NB4 (cell line): ENCODE data around the gene BRD3.
A peak's percentile ranks its signal among the peaks of the same experiment; 100 is the strongest.

ENCODE experiments used
- DNase-seq: peaks from one replicate; pipeline ENCODE4 v3.0.0; 2010; ENCODE audit warnings: low read depth
- H3K4me3 ChIP-seq: one replicate; pipeline ENCODE4 v1.5.1; 2011; ENCODE audit warnings: mild to moderate bottlenecking, low read depth, low read length, moderate library complexity
- MAX ChIP-seq: IDR thresholded peaks from 2 replicates; pipeline ENCODE4 v1.6.1; 2011; ENCODE audit warnings: low read depth, low read length
- MYC ChIP-seq: IDR thresholded peaks from 2 replicates; pipeline ENCODE4 v1.6.1; 2011; ENCODE audit warnings: low read depth, low read length
- POLR2A ChIP-seq: IDR thresholded peaks from 2 replicates; pipeline ENCODE4 v1.6.1; 2011; ENCODE audit warnings: mild to moderate bottlenecking; ENCODE audit not compliant: insufficient read length; ENCODE audit errors: extremely low read depth
- TF ChIP-seq, protein P1 (sequence below): IDR thresholded peaks from one replicate; pipeline ENCODE4 v1.5.1; 2012; ENCODE audit warnings: low read depth, low read length

The BRD3 gene

GRCh38 chr9:134068744-134069479 is 1.1 kb upstream of the BRD3 start:
- DNase-seq, result no peak
- peak overlapping the region; percentile 63 for H3K4me3 ChIP-seq
- TF ChIP-seq MAX (no peak), POLR2A (no peak), MYC (no peak)
- TF ChIP-seq, protein P1, sequence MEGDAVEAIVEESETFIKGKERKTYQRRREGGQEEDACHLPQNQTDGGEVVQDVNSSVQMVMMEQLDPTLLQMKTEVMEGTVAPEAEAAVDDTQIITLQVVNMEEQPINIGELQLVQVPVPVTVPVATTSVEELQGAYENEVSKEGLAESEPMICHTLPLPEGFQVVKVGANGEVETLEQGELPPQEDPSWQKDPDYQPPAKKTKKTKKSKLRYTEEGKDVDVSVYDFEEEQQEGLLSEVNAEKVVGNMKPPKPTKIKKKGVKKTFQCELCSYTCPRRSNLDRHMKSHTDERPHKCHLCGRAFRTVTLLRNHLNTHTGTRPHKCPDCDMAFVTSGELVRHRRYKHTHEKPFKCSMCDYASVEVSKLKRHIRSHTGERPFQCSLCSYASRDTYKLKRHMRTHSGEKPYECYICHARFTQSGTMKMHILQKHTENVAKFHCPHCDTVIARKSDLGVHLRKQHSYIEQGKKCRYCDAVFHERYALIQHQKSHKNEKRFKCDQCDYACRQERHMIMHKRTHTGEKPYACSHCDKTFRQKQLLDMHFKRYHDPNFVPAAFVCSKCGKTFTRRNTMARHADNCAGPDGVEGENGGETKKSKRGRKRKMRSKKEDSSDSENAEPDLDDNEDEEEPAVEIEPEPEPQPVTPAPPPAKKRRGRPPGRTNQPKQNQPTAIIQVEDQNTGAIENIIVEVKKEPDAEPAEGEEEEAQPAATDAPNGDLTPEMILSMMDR, result no peak

DNA sequence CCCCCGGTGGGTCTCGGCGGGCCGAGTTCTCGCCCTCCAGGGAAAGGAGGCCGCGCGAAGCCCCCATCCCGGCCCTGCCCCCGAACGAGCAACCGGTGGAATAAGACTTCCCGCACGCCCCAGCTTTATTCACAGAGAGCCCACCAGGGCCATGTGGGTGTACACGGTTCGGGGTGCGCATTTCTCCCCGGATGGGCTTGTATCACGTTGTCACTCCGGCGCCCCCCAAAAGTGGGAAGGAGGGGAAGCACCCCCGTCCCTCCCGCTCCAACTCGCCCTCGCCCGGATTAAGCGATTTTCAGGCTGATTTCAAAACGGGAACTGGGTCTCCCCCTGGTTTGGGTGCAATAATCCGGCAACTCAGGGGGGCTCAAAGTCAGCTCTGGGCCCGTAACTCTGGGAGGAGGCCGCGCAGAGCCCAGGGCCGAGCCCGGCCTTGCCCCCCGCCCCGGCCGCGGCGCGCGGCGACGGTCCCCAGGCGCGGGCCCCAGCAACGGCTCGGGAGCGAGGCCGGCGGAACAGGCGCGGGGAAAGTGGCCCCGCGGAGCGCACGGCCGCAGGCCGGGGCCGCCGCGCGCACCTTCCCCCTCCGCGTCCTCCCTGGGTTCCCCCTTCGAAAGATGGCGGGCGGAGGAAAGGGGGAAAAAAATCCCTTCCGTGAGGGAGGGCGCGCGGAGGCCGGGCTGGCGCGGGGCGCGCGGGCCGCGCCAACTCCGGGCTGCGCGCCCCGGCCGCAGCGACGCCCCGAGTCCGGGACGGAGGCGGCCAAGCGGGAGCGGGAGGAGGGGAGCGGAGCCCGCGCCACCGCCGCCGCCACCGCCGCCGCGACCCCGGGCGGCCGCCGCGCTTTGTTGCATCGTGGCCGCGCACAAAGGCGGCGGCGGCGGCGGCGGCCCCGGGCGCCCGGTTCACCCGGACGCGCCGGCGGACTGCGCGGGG is 644 bp downstream of the BRD3 start:
- DNase-seq, result peak; percentile 59
- no peak for TF ChIP-seq POLR2A
- no peak for TF ChIP-seq MYC
- TF ChIP-seq, protein P1, result no peak
- no peak for TF ChIP-seq MAX
- H3K4me3 ChIP-seq, result peak overlapping the region; percentile 88

DNA sequence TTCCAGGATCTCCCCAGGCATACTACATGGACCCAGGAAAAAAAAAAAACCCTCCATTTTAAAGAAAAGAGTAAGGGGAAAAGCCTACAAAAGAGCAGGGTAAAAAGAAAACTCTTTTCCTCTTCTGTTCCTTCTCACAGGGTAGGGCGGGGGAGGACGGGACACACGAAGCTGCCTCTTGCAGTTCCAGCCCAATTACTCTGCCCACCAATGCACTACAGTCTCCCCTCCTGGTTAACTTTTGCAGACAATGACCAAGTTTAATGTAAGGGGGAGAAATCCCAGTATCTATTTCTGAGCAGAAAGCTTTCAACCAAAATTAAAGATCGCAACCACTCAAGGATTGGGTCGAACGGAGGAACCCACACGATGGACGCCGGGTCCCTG is 1.3 kb downstream of the BRD3 start:
- H3K4me3 ChIP-seq, result peak overlapping the region; percentile 88
- TF ChIP-seq MYC (no peak), POLR2A (no peak)
- DNase-seq, result peak; percentile 72

DNA sequence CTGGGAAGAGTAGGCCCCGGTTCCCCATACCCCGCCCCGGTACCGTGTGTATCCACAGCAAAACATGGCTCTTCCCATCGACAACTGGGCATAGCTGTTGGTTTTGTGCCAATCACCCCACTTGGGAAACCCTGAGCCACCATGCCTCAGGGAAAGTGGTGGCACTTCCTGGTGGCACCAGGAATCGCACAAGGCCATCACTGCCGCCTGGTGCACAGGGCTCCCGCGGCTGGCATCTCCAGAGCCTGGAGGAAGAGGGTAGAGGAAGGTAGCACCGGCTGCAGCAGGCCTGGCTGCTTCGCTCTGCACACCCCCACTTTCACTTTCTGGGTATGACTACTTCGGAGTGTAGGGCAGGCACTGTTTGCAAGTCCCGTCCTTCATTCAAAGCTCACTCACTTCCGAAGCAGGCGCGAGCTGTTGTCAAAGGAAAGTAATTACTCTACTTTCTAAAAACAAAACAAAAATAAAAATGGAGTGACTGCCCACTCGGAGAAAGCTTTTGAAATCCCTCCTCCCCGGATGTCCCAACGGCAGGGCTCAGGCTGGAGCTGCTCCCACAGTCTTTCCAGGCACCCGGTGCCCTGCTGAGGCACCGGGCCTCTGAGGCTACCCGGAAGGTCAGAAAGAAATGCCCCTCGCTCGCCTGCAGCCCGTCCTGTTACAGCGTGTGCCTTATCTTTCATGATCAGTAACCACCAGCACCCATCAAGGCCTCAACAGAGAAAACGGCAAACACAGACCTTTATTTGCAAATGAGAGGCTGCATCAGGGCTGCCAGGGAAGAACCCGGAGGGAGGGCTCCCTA is 2.0 kb downstream of the BRD3 start:
- peak; percentile 82 for DNase-seq
- TF ChIP-seq MAX (no peak), POLR2A (no peak), MYC (0 out of 2 replicates have a peak, but pooled peaks have one; percentile 38)
- TF ChIP-seq, protein P1, result no peak
- peak overlapping the region; percentile 88 for H3K4me3 ChIP-seq

DNA sequence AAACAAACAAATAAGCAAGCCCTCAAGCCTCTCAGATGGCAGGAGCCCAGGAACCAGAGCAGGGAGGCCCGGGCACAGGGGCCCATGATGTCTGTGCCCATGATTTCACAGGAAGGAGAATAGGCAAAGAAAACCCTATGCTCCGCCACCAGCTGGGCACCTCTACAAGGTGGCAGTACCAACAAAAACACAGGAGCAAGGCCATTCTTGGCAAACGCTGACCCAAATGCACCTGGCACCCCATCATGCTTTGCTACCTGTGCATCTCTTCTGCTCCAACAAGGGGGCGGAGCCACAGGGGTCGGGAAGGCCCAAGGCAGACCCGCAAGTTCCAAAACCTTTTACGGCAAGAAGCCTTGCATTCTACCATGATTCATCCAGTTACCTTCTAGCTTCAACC is 3.1 kb downstream of the BRD3 start:
- TF ChIP-seq MAX (no peak), MYC (no peak), POLR2A (no peak)
- TF ChIP-seq, protein P1, result no peak
- no peak for DNase-seq
- H3K4me3 ChIP-seq, result no peak overlapping the region
